HG03575 (cell line): ENCODE results near the gene TOP3A.
A peak's percentile ranks its signal among the peaks of the same experiment; 100 is the strongest.
"Not testable (repeated sequence)": the region's sequence is repeated elsewhere in the genome, so short reads cannot be mapped to it uniquely, and the experiment has no call there.

Experiments
- ATAC-seq: cut with Tn5 transposase; IDR thresholded peaks from one replicate; pipeline ENCODE4 v1.9.1; 2021; ENCODE audit not compliant: unreplicated experiment, insufficient number of reproducible peaks, low FRiP score; ENCODE audit errors: extremely low read depth

The TOP3A gene, protein sequence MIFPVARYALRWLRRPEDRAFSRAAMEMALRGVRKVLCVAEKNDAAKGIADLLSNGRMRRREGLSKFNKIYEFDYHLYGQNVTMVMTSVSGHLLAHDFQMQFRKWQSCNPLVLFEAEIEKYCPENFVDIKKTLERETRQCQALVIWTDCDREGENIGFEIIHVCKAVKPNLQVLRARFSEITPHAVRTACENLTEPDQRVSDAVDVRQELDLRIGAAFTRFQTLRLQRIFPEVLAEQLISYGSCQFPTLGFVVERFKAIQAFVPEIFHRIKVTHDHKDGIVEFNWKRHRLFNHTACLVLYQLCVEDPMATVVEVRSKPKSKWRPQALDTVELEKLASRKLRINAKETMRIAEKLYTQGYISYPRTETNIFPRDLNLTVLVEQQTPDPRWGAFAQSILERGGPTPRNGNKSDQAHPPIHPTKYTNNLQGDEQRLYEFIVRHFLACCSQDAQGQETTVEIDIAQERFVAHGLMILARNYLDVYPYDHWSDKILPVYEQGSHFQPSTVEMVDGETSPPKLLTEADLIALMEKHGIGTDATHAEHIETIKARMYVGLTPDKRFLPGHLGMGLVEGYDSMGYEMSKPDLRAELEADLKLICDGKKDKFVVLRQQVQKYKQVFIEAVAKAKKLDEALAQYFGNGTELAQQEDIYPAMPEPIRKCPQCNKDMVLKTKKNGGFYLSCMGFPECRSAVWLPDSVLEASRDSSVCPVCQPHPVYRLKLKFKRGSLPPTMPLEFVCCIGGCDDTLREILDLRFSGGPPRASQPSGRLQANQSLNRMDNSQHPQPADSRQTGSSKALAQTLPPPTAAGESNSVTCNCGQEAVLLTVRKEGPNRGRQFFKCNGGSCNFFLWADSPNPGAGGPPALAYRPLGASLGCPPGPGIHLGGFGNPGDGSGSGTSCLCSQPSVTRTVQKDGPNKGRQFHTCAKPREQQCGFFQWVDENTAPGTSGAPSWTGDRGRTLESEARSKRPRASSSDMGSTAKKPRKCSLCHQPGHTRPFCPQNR

GRCh38 chr17:18314731-18315561 is at the start of gene TOP3A, which contains the start of gene SMCR8:
Gene TOP3A, minus strand, starts transcription at chr17:18314994. Its CDS starts 216 bp downstream, at chr17:18314778.
Gene SMCR8, plus strand, starts transcription at chr17:18315293. Its CDS starts 497 bp downstream, at chr17:18315790.
- peak; percentile 27 for ATAC-seq

- no peak for ATAC-seq
Measured at GRCh38 chr17:18364166-18364565, 49.4 kb upstream of the TOP3A start.

DNA sequence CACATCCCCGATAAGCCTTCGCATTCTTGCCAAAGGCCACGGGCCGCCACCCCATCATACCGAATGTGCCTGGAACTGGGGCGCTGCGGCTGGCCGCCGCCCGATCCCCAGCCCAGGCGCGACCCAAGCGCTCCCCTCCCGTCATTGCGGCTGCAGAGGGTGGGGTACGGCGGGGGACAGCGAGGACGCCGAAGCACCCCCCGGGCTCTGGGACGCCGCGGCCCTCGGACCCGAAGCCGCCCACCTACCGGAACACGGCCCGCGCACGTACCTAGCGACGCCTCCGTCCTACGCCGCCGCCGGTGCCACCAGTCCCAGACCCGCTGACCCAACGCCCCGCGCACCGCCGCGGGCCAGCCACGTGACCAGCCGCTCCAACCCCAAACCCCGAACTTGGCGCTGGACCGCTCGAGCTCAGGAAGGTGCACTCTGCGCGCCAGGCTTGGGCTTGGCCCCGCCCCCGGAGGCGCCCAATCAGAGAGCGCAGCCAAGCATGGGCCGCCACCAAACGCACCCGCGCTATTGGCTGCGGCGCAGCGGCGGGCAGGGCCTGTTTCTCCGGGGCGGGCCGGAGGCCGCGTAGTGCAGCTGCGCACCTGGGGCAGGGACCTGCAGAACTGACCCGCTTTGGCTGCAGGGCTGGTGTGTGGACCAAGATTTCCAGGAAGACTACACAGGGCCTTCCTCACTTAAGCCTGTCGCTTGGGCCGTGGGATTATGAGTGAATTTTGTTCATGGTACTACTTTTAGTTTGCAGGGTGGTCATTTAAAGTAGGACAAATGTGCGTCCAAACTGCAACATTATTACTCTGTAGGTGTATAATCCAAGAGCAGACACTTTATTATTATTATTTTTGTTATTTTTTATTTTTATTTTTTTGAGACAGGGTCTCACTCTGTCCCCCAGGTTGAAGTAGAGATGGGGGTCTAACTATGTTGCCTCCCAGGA is 48.6 kb upstream of the TOP3A start, which contains the start of gene SHMT1:
Gene SHMT1 (minus strand): TSS at position 450 of the 949 bp plus-strand sequence. CDS start 7,569 bp downstream, outside the sequence.
- no peak for ATAC-seq

- ATAC-seq = no peak
Measured at GRCh38 chr17:18362698-18363100, 47.9 kb upstream of the TOP3A start.

DNA sequence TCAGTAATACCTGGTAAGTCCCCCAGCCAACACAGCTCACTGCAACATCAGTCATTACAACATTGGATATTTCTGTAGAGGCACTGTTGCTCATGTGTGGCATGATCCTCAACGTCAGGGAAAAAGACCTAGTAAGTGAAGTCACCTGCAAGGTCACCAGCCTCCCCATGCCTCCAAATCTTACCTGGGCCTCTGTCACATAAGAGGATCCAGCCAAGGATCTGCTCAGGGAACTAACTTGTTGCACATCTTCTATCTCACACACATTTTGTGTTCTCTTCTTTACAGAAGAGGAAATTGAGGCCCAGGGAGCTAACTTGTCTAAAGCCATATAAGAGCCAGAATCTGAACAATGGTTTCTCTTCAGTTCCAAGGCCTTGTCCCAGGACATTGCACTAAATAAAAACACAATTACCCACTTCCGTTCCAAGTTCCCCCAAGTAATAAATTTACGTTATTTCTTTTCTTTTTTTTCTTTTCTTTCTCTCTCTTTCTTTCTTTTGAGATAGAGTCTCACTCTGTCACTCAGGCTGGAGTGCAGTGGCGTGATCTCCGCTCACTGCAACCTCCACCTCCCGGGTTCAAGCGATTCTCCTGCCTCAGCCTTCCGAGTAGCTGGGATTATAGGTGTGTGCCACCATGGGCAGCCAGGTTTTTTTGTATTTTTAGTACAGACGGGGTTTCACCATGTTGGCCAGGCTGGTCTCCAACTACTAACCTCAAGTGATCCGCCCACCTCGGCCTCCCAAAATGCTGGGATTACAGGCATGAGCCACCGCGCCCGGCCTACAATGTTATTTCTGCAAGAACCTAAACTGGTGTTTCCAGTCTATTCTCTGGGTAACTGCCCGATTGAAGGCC is 47.3 kb upstream of the TOP3A start:
- ATAC-seq = no peak

DNA sequence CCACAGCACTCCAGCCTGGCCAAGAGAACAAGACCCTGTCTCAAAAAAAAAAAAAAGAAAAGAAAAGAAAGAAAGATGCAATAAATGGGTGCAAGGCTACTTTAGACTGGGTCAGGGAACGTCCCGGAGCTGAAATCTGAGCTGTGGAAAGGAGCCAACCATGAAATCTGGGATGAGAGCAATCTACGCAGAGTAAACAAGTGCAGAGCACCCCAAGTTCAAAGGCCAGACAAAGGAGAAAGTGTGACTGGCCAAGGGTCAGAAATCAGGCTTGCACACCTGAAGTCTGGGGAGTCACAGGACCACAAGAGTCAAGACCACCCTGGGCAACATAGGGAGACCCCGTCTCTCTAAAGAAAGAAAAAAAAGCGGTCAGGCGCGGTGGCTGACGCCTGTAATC is 45.7 kb upstream of the TOP3A start:
- ATAC-seq = no peak

DNA sequence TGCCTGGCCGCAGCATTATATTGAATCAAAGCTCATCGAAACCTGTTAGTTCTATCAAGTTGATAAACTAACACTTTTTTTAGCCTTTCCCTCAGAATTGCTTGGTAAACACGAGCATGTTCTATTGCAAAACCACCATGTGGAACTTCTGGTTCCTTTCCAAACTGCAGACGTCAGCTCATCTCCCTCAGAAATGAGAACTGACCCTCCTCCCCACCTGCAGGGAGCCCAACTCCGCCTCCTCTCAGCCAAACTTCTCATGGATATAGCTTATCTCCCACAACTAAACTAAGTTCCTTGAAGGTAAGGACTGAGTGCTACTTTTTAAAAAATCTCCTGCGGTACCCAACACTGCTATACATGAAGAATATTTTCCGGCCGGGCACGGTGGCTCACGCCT is 41.8 kb upstream of the TOP3A start:
- no peak for ATAC-seq

GRCh38 chr17:18353541-18353940 is 38.7 kb upstream of the TOP3A start:
- no peak for ATAC-seq

GRCh38 chr17:18344021-18344420 is 29.2 kb upstream of the TOP3A start:
- ATAC-seq = no peak

- ATAC-seq = no peak
Measured at GRCh38 chr17:18339933-18340332, 25.1 kb upstream of the TOP3A start.

GRCh38 chr17:18338158-18338557 is 23.4 kb upstream of the TOP3A start:
- ATAC-seq = not testable (repeated sequence)

GRCh38 chr17:18332909-18333489 is 18.2 kb upstream of the TOP3A start:
- ATAC-seq = no peak

- no peak for ATAC-seq
Measured at GRCh38 chr17:18331879-18332278, 17.1 kb upstream of the TOP3A start.

DNA sequence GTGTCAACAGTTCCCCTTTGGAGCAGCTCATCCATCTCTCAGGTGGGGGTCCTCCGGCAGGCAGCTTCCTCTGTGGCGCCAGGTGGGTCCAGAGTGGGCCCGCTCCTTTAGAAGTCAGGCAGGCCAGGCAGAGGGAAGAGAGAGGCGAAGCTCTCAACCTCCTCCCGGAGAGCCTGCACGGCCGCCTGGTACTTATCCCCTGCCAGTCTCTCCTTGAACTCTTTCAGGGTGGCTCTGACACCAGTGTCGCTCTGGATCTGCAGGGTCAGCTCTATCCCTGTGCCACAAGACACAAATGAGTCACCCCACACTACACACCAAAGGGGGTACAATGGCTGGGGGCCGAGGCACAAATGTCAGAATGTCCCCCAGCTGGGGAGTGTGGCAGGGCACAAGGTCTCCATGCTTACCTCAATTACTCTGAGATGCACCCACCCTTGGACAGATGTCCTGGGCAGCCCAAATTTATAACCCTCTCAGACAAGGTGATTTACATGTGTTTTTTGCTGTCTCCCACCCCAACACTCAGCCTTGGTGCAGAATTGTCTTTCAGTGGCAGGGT is 13.9 kb upstream of the TOP3A start:
- no peak for ATAC-seq

DNA sequence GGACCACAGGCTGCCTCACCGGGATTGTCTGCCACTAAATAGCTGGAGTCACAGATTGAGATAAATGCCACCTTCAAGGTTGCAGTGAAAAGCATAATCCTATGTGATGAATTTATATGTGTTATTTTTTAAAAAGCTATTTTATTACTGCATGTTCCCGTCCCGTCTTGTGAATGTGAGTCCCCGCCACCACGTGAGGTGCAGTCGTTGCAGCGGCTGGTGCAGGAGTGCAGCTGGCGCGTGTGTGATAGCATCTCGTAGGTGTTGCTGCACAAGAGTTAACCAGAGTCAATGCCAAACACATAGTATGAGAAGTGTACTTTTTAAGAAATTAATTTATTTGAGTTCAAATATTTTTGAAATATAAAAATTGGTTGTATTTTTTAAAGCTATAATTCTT is 12.8 kb upstream of the TOP3A start:
- no peak for ATAC-seq

DNA sequence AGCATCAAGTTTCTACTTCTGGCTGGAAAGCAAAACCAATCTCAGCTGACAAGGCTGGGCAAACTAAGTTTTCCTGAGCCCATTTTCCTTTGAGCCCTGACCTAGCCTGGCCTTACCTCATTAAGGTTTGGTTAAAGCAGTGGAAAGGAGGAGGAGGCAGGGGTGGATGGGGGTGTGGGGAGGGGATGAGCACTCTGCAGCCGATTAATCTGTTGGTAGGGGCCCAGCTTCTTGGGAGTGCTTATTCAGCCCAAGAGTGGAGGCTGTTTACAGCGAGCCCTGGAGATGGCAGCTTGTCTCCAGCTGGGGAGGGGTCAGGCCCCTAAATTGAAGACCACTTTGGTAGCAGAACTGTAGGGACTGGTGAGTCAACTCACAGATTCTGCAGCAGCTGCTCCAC is 12.3 kb upstream of the TOP3A start:
- no peak for ATAC-seq
